Esophagus muscularis mucosa (tissue), 4 donors: ENCODE data around the gene FGF11. TPM values are rescaled to one million over a fixed set of nuclear protein-coding genes. Genes with fewer than 3 reads are reported as not detected.

Experiments
- DNase-seq: peaks from one replicate; pipeline ENCODE4 v3.0.0-alpha.2; 2017; ENCODE audit errors: extremely low spot score
- H3K27ac ChIP-seq, 4 donors: fragments of 200-600 bp; sonication (generic); replicated peaks in 1 of 4; 1 replicate in 3 of 4; 2 replicates in 1 of 4; pipeline ENCODE4 v1.5.1; 2016 to 2019; ENCODE audit warnings: mild to moderate bottlenecking in 1 of 4
- H3K27me3 ChIP-seq, 4 donors: fragments of 200-600 bp; sonication (generic); one replicate each; pipeline versions ENCODE4 v1.5.1 to v1.6.0; 2016 to 2019
- H3K36me3 ChIP-seq, 4 donors: fragments of 200-600 bp; sonication (generic); one replicate each; pipeline ENCODE4 v1.5.1; 2016 to 2019
- H3K4me1 ChIP-seq, 4 donors: fragments of 200-600 bp; sonication (generic); one replicate each; pipeline ENCODE4 v1.5.1; 2016 to 2019
- H3K4me3 ChIP-seq, 4 donors: fragments of 200-600 bp; sonication (generic); 1 replicate in 2 of 4; 2 replicates in 2 of 4; pipeline ENCODE4 v1.5.1; 2016 to 2019; ENCODE audit warnings: mild to moderate bottlenecking in 4 of 4, moderate library complexity in 1 of 4
- H3K9me3 ChIP-seq, 4 donors: fragments of 200-600 bp; sonication (generic); 1 replicate in 3 of 4; 2 replicates in 1 of 4; pipeline ENCODE4 v1.5.1; 2016 to 2019
- CTCF ChIP-seq, 3 experiments: fragments of 200-600 bp in 2 of 3; fragments of 450-650 bp in 1 of 3; sonication (generic) in 2 of 3; IDR thresholded peaks; one replicate each; pipeline ENCODE4 v1.5.1; 2017 to 2019; ENCODE audit warnings: antibody characterized with exemption in 3 of 3, mild to moderate bottlenecking in 2 of 3, moderate library complexity in 1 of 3
- EP300 ChIP-seq: sonication (generic); formaldehyde crosslinking; IDR thresholded peaks from one replicate; pipeline ENCODE4 v1.6.1; 2017; ENCODE audit warnings: antibody characterized with exemption
- POLR2A ChIP-seq: fragments of 450-650 bp; IDR thresholded peaks from one replicate; pipeline ENCODE4 v1.6.1; 2017; ENCODE audit warnings: antibody characterized with exemption, moderate library complexity, mild to moderate bottlenecking, low read depth
- POLR2AphosphoS5 ChIP-seq, 2 donors: sonication (generic); formaldehyde crosslinking; IDR thresholded peaks; one replicate each; pipeline ENCODE4 v1.6.1; 2017; ENCODE audit warnings: antibody characterized with exemption in 2 of 2
- WGBS: methylation state at CpG from one replicate; pipeline ENCODE4 v1.1.5; 2018; 5-methylcytosine and 5-hydroxymethylcytosine counted together
- intact Hi-C: fragments of 100-400 bp; cut with DNase I; formaldehyde crosslinking; loops from one replicate; pipeline ENCODE4 v1.15.1; 2023
- total RNA-seq, 4 donors: library from RNA; depleted of rRNA; stranded (reverse); fragments of >200 nt; gene quantifications; one replicate each; pipeline versions ENCODE4 v1.1.0 to v1.2.1, GENCODE V29; 2016

The FGF11 gene
- total RNA-seq, 4 donors from 2014 or later, result 0.50 to 1.9 (median 1.3) TPM; not detected in 1

GRCh38 chr17:7490144-7490543 lies 50.8 kb downstream of the FGF11 start:
- Histone ChIP-seq H3K36me3 (peaks cover 0 to 12% (median 2%) of the 10 kb centered on the region in 4 donors), H3K4me1 (peaks cover 37 to 68% (median 52%) of the 10 kb centered on the region in 4 donors), H3K27me3 (no peaks in the 10 kb centered on the region), H3K4me3 (no peak overlapping the region), H3K27ac (no peak overlapping the region), H3K9me3 (no peaks in the 10 kb centered on the region)
- intact Hi-C loops, result no loop called here
- 75% methylated on average over 8 of the region's 8 CpGs for WGBS
- DNase-seq, result no peak
- no peak for TF ChIP-seq EP300
- TF ChIP-seq POLR2AphosphoS5 (IDR thresholded peaks at IDR 0.05), result no peak
- TF ChIP-seq POLR2A, result no peak
- no peak for TF ChIP-seq CTCF (IDR thresholded peaks at IDR 0.05)

GRCh38 chr17:7491583-7491982 lies 52.3 kb downstream of the FGF11 start:
- H3K36me3 ChIP-seq, result peaks cover 0 to 21% (median 12%) of the 10 kb centered on the region in 4 donors
- DNase-seq, result no peak
- no peaks in the 10 kb centered on the region for H3K9me3 ChIP-seq
- no peak for TF ChIP-seq CTCF (IDR thresholded peaks at IDR 0.05)
- no peak for TF ChIP-seq POLR2A
- TF ChIP-seq EP300, result no peak
- no peak for TF ChIP-seq POLR2AphosphoS5 (IDR thresholded peaks at IDR 0.05)
- H3K27me3 ChIP-seq, result no peaks in the 10 kb centered on the region
- H3K4me3 ChIP-seq, result no peak overlapping the region
- peaks cover 25 to 59% (median 37%) of the 10 kb centered on the region in 4 donors for H3K4me1 ChIP-seq
- 100% methylated on average over 1 of the region's 1 CpG for WGBS
- intact Hi-C loops, result no loop called here
- no peak overlapping the region for H3K27ac ChIP-seq

GRCh38 chr17:7493941-7494340 lies 54.6 kb downstream of the FGF11 start:
- intact Hi-C loops, result no loop called here
- H3K4me1 ChIP-seq, result peaks cover 10 to 35% (median 19%) of the 10 kb centered on the region in 4 donors
- 94% methylated on average over 3 of the region's 3 CpGs for WGBS
- H3K36me3 ChIP-seq, result peaks cover 16 to 45% (median 35%) of the 10 kb centered on the region in 4 donors
- no peak overlapping the region for H3K27ac ChIP-seq
- TF ChIP-seq POLR2AphosphoS5 (IDR thresholded peaks at IDR 0.05) (no peak), EP300 (no peak), POLR2A (no peak)
- no peak for DNase-seq
- no peaks in the 10 kb centered on the region for H3K9me3 ChIP-seq
- H3K27me3 ChIP-seq, result no peaks in the 10 kb centered on the region
- H3K4me3 ChIP-seq, result no peak overlapping the region

Other genes with a start within 250 kb of the FGF11 start
- 10 to 100 TPM; 12.3 to 21.4 (median 16.5) TPM for gene DLG4, start 219.7 kb upstream of the FGF11 start, total RNA-seq
- 100 to 1,000 TPM; 250 to 662 (median 544) TPM for gene ACADVL, start 219.6 kb upstream of the FGF11 start, total RNA-seq
- gene DVL2, start 205.0 kb upstream of the FGF11 start, total RNA-seq, result 10 to 100 TPM; 34.5 to 55.5 (median 43.7) TPM
- 10 to 100 TPM; 21.6 to 38.1 (median 24.8) TPM for gene PHF23, start 200.1 kb upstream of the FGF11 start, total RNA-seq
- gene GABARAP, start 197.1 kb upstream of the FGF11 start, total RNA-seq, result 100 to 1,000 TPM; 360 to 524 (median 408) TPM
- gene CTDNEP1, start 187.8 kb upstream of the FGF11 start, total RNA-seq, result 10 to 100 TPM; 41.5 to 66.5 (median 46.6) TPM
- gene ELP5, start 187.3 kb upstream of the FGF11 start, total RNA-seq, result 10 to 100 TPM; 24.9 to 33.3 (median 27.8) TPM
- 1 to 10 TPM; 1.7 to 3.4 (median 2.1) TPM for gene CLDN7, start 177.0 kb upstream of the FGF11 start, total RNA-seq
- 100 to 1,000 TPM; 144 to 197 (median 157) TPM for gene SLC2A4, start 157.8 kb upstream of the FGF11 start, total RNA-seq
- 1 to 10 TPM; 3.6 to 8.7 (median 4.4) TPM for gene YBX2, start 144.9 kb upstream of the FGF11 start, total RNA-seq
- 100 to 1,000 TPM; 145 to 214 (median 204) TPM for gene EIF5A, start 131.9 kb upstream of the FGF11 start, total RNA-seq
- gene GPS2, start 124.2 kb upstream of the FGF11 start, total RNA-seq, result 100 to 1,000 TPM in 1 of 4 donors, 10 to 100 TPM in 3; 89.6 to 112 (median 90.2) TPM
- 10 to 100 TPM; 13.9 to 27.0 (median 20.6) TPM for gene NEURL4, start 110.2 kb upstream of the FGF11 start, total RNA-seq
- 10 to 100 TPM in 1 of 4 donors, 1 to 10 TPM in 3; 2.1 to 11.4 (median 4.6) TPM for gene ACAP1, start 103.0 kb upstream of the FGF11 start, total RNA-seq
- gene KCTD11, start 87.3 kb upstream of the FGF11 start, total RNA-seq, result 10 to 100 TPM in 2 of 4 donors, 1 to 10 TPM in 2; 9.1 to 18.2 (median 13.3) TPM
- gene TMEM95, start 84.4 kb upstream of the FGF11 start, total RNA-seq, result under 1 TPM in 1 of 4 donors, not detected in 3; 0.42 TPM
- gene TNK1, start 58.4 kb upstream of the FGF11 start, total RNA-seq, result 1 to 10 TPM; 2.9 to 7.5 (median 5.6) TPM
- gene PLSCR3, start 45.0 kb upstream of the FGF11 start, total RNA-seq, result 10 to 100 TPM; 17.7 to 39.9 (median 24.3) TPM
- gene TMEM256, start 35.4 kb upstream of the FGF11 start, total RNA-seq, result 100 to 1,000 TPM in 1 of 4 donors, 10 to 100 TPM in 3; 59.6 to 121 (median 74.7) TPM
- gene NLGN2, start 31.7 kb upstream of the FGF11 start, total RNA-seq, result 10 to 100 TPM; 12.0 to 30.2 (median 19.0) TPM
- not detected for gene SPEM1, start 19.2 kb upstream of the FGF11 start, total RNA-seq
- gene SPEM2, start 13.9 kb upstream of the FGF11 start, total RNA-seq, result not detected
- not detected for gene SPEM3, start 10.7 kb upstream of the FGF11 start, total RNA-seq
- gene TMEM102, start 4.1 kb upstream of the FGF11 start, total RNA-seq, result 1 to 10 TPM; 1.2 to 6.1 (median 3.5) TPM
- 10 to 100 TPM in 1 of 4 donors, 1 to 10 TPM in 3; 5.0 to 12.8 (median 8.1) TPM for gene CHRNB1, start 5.5 kb downstream of the FGF11 start, total RNA-seq
- gene ZBTB4, start 40.1 kb downstream of the FGF11 start, total RNA-seq, result 100 to 1,000 TPM in 2 of 4 donors, 10 to 100 TPM in 2; 57.5 to 113 (median 87.7) TPM
- gene SLC35G6, start 41.9 kb downstream of the FGF11 start, total RNA-seq, result not detected
- gene POLR2A, start 44.9 kb downstream of the FGF11 start, total RNA-seq, result 10 to 100 TPM; 29.5 to 66.4 (median 46.9) TPM
- gene TNFSF12, start 109.5 kb downstream of the FGF11 start, total RNA-seq, result 100 to 1,000 TPM; 102 to 136 (median 122) TPM
- gene TNFSF13, start 119.2 kb downstream of the FGF11 start, total RNA-seq, result 10 to 100 TPM; 13.4 to 25.8 (median 22.4) TPM
- gene SENP3, start 122.4 kb downstream of the FGF11 start, total RNA-seq, result 10 to 100 TPM; 54.0 to 79.1 (median 72.4) TPM
- 10 to 100 TPM; 34.5 to 70.7 (median 44.7) TPM for gene CD68, start 140.1 kb downstream of the FGF11 start, total RNA-seq
- 10 to 100 TPM; 26.0 to 50.4 (median 31.5) TPM for gene MPDU1, start 144.3 kb downstream of the FGF11 start, total RNA-seq
- 10 to 100 TPM in 2 of 4 donors, 1 to 10 TPM in 2; 2.9 to 14.6 (median 10.9) TPM for gene SOX15, start 150.6 kb downstream of the FGF11 start, total RNA-seq
- 10 to 100 TPM; 38.2 to 65.8 (median 50.2) TPM for gene FXR2, start 175.4 kb downstream of the FGF11 start, total RNA-seq
- gene SAT2, start 188.3 kb downstream of the FGF11 start, total RNA-seq, result 10 to 100 TPM; 54.0 to 71.4 (median 64.2) TPM
- under 1 TPM in 1 of 4 donors, not detected in 3; 0.83 TPM for gene SHBG, start 190.6 kb downstream of the FGF11 start, total RNA-seq
- 1 to 10 TPM; 1.6 to 2.9 (median 2.2) TPM for gene ATP1B2, start 211.4 kb downstream of the FGF11 start, total RNA-seq
- 10 to 100 TPM; 14.9 to 18.3 (median 16.1) TPM for gene TP53, start 248.0 kb downstream of the FGF11 start, total RNA-seq
- 1 to 10 TPM; 3.3 to 6.4 (median 3.8) TPM for gene WRAP53, start 249.0 kb downstream of the FGF11 start, total RNA-seq